HepG2 (cell line): ENCODE measurements around the gene SLCO4A1. TPM values are rescaled to one million over a fixed set of nuclear protein-coding genes. Genes with fewer than 3 reads are reported as not detected.

Experiments used
- JUND ChIP-seq: sonication (generic); formaldehyde crosslinking; IDR thresholded peaks from 2 replicates; pipeline ENCODE4 v1.8.0; 2022; ENCODE audit warnings: mild to moderate bottlenecking, missing genetic modification reagents
- LCORL ChIP-seq, 2 experiments: fragments of 450-650 bp in 1 of 2; sonication (generic) in 1 of 2; formaldehyde crosslinking in 1 of 2; IDR thresholded peaks; 2 replicates each; pipeline versions ENCODE4 v1.5.0 to v1.6.1; 2017 to 2020; ENCODE audit warnings: antibody characterized with exemption in 1 of 2, missing genetic modification reagents in 1 of 2
- MED13 ChIP-seq: sonication (generic); formaldehyde crosslinking; IDR thresholded peaks from 2 replicates; pipeline ENCODE4 v1.5.0; 2020; ENCODE audit warnings: missing genetic modification reagents
- NFE2 ChIP-seq: sonication (generic); formaldehyde crosslinking; IDR thresholded peaks from 2 replicates; pipeline ENCODE4 v1.4.0; 2020; ENCODE audit warnings: missing genetic modification reagents
- NFE2L2 ChIP-seq: fragments of 150-350 bp; IDR thresholded peaks from 2 replicates; pipeline ENCODE4 v1.6.1; 2014; ENCODE audit warnings: low read length
- NFKBIZ ChIP-seq: IDR thresholded peaks from 2 replicates; pipeline ENCODE4 v1.6.1; 2018; ENCODE audit warnings: missing genetic modification reagents, missing compliant biosample characterization
- POGZ ChIP-seq: sonication (generic); formaldehyde crosslinking; IDR thresholded peaks from 2 replicates; pipeline ENCODE4 v1.4.0; 2020; ENCODE audit warnings: mild to moderate bottlenecking, missing genetic modification reagents
- RAD51 ChIP-seq: fragments of 450-650 bp; IDR thresholded peaks from 2 replicates; pipeline ENCODE4 v1.6.1; 2016; ENCODE audit warnings: borderline replicate concordance
- SP1 ChIP-seq, 2 experiments: fragments of 450-650 bp in 1 of 2; sonication (generic) in 1 of 2; formaldehyde crosslinking in 1 of 2; IDR thresholded peaks; 2 replicates each; pipeline versions ENCODE4 v1.4.0 to v1.6.1; 2016 to 2020; ENCODE audit warnings: missing genetic modification reagents in 1 of 2
- ZFP36 ChIP-seq: fragments of 150-350 bp; IDR thresholded peaks from 2 replicates; pipeline ENCODE4 v1.6.1; 2018; ENCODE audit warnings: borderline replicate concordance, low read length, low read depth; ENCODE audit not compliant: partially characterized antibody
- ZFP62 ChIP-seq: sonication (generic); formaldehyde crosslinking; IDR thresholded peaks from 2 replicates; pipeline ENCODE4 v1.4.0; 2020; ENCODE audit warnings: missing genetic modification reagents
- ZHX1 ChIP-seq: sonication (generic); formaldehyde crosslinking; IDR thresholded peaks from 2 replicates; pipeline ENCODE4 v1.8.1; 2022; ENCODE audit warnings: low read depth, mild to moderate bottlenecking, missing genetic modification reagents
- ZNF10 ChIP-seq: sonication (generic); formaldehyde crosslinking; IDR thresholded peaks from 2 replicates; pipeline ENCODE4 v1.4.0; 2020; ENCODE audit warnings: mild to moderate bottlenecking, low read depth, missing genetic modification reagents, borderline replicate concordance
- ZNF235 ChIP-seq: sonication (generic); formaldehyde crosslinking; IDR thresholded peaks from 2 replicates; pipeline ENCODE4 v1.8.1; 2023; ENCODE audit warnings: mild to moderate bottlenecking, missing genetic modification reagents, borderline replicate concordance
- ZNF260 ChIP-seq: sonication (generic); formaldehyde crosslinking; IDR thresholded peaks from 2 replicates; pipeline ENCODE4 v1.4.0; 2020; ENCODE audit warnings: missing genetic modification reagents, low read depth, mild to moderate bottlenecking, borderline replicate concordance
- ZNF770 ChIP-seq: sonication (generic); formaldehyde crosslinking; IDR thresholded peaks from 2 replicates; pipeline ENCODE4 v1.5.0; 2020; ENCODE audit warnings: mild to moderate bottlenecking, missing genetic modification reagents
- ZZZ3 ChIP-seq: sonication (generic); formaldehyde crosslinking; IDR thresholded peaks from 2 replicates; pipeline ENCODE4 v1.4.0; 2020; ENCODE audit warnings: missing genetic modification reagents, mild to moderate bottlenecking, borderline replicate concordance
- polyA plus RNA-seq, 8 experiments: library from polyadenylated mRNA; depleted of rRNA in 3 of 8; stranded (reverse) in 7 of 8; unstranded in 1 of 8; fragments of >200 nt; fragmentation: Illumina TruSeq in 4 of 8; extraction: Trizol in 4 of 8; gene quantifications; 2 replicates each; pipeline versions ENCODE4 v1.2.1 to v1.2.3, GENCODE V29; 2011 to 2016; ENCODE audit warnings: low read depth in 4 of 8, missing spikeins in 1 of 8, mixed read lengths in 1 of 8; ENCODE audit not compliant: insufficient read depth in 1 of 8
- total RNA-seq, 5 experiments: library from RNA; depleted of rRNA; stranded (reverse); fragments of >200 nt; fragmentation: Illumina TruSeq; extraction: Trizol; gene quantifications; 2 replicates each; pipeline ENCODE4 v1.2.3, GENCODE V29; 2016; ENCODE audit warnings: low read depth in 1 of 5

SLCO4A1 gene
- total and polyA plus RNA-seq, 2 of the 13 experiments (the other 11 are each of a cell fraction or from before 2014, with no cell fraction given) = 55.5 to 112 TPM

- TF ChIP-seq ZNF770 (CRISPR knock-in tag) = peak; percentile 84
- TF ChIP-seq NFE2L2 = no peak; the same call in 1 of the 2 replicates
- TF ChIP-seq ZFP62 (CRISPR knock-in tag) = 0 out of 2 replicates have a peak, but pooled peaks have one; percentile 0
- TF ChIP-seq ZHX1 (CRISPR knock-in tag) = peak; percentile 55; the same call in 1 of the 2 replicates
- no peak for TF ChIP-seq ZFP36
- TF ChIP-seq ZNF10 (CRISPR knock-in tag) = no peak
- no peak for TF ChIP-seq ZNF260 (CRISPR knock-in tag)
- TF ChIP-seq LCORL (IDR thresholded peaks at IDR 0.05) = 0 out of 2 replicates have a peak, but pooled peaks have one; percentile 22
- TF ChIP-seq LCORL (CRISPR knock-in tag; IDR thresholded peaks at IDR 0.05) = peak; percentile 95
- no peak for TF ChIP-seq ZZZ3
- TF ChIP-seq JUND (CRISPR knock-in tag) = peak; percentile 69
- TF ChIP-seq MED13 (CRISPR knock-in tag) = peak; percentile 53; the same call in 1 of the 2 replicates
- TF ChIP-seq RAD51 = no peak
- no peak; the same call in 1 of the 2 replicates for TF ChIP-seq NFE2 (CRISPR knock-in tag)
- TF ChIP-seq NFKBIZ (CRISPR knock-in tag) = 0 out of 2 replicates have a peak, but pooled peaks have one; percentile 29
- peak; percentile 73; the same call in 1 of the 2 replicates for TF ChIP-seq ZNF235 (CRISPR knock-in tag)
- TF ChIP-seq POGZ (CRISPR knock-in tag) = peak; percentile 73; the same call in 1 of the 2 replicates
- no peak for TF ChIP-seq SP1 (IDR thresholded peaks at IDR 0.05)
- TF ChIP-seq SP1 (CRISPR knock-in tag; IDR thresholded peaks at IDR 0.05) = peak; percentile 88
These were observed 18.6 kb upstream of the SLCO4A1 start (continued) for GRCh38 chr20:62623488-62624324.
